Kidney tubule cell (primary cell): ENCODE measurements around the gene SOX10.

Experiments used
- DNase-seq: peaks from one replicate; pipeline ENCODE4 v3.0.0-alpha.2; 2018; ENCODE audit warnings: low spot score

Gene SOX10

DNA sequence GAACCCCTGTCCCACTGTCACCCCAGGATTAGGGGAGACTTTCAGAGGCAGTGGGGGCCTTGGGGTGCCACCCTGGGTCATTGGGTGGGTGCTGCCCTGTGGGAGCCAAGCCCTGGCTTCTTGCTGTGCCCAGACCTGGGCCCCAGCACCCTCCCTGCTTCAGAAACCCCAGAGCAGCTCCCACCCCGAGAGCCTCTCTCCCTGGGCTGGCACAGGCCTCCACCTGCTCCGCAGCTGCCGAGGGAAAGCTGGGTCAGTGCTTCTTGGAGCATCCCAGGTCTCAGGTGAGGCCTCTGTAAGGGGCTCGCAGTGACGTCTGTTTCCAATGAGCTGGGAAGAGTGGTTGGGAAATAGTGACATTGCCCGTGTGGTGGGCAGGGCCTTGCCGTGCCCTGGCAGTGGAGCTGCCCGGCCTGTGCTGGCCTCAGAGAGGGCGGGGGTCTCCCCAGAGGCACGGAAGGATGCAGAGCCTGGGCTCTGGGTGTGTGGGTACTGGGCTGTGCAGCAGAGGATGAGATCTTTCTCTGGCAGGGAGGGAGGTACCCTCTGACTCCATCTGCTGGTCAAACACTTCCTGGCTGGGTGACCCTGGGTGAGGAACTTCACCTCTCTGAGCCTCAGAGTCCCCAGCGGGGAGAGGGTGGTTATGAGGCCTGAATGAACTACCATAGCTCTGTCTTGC is 53.9 kb downstream of the SOX10 start:
- DNase-seq = peak; percentile 27

- no peak for DNase-seq
These were observed 55.0 kb downstream of the SOX10 start for GRCh38 chr22:37929390-37929789.

DNA sequence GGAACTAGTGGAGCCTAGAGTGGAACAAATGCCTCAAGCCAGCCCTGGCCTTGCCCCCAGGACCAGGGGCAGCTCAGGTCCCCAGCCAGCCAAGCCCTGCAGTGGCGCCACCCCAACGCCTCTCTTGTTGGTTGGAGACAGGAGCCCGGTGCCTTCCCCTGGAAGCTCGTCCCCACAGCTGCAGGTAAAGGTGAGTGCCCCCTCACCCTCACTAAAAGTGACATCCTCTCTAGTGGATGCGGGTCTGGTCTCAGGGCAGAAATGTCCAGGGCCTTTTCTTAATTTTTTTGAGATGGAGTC is 56.8 kb downstream of the SOX10 start:
- no peak for DNase-seq

DNA sequence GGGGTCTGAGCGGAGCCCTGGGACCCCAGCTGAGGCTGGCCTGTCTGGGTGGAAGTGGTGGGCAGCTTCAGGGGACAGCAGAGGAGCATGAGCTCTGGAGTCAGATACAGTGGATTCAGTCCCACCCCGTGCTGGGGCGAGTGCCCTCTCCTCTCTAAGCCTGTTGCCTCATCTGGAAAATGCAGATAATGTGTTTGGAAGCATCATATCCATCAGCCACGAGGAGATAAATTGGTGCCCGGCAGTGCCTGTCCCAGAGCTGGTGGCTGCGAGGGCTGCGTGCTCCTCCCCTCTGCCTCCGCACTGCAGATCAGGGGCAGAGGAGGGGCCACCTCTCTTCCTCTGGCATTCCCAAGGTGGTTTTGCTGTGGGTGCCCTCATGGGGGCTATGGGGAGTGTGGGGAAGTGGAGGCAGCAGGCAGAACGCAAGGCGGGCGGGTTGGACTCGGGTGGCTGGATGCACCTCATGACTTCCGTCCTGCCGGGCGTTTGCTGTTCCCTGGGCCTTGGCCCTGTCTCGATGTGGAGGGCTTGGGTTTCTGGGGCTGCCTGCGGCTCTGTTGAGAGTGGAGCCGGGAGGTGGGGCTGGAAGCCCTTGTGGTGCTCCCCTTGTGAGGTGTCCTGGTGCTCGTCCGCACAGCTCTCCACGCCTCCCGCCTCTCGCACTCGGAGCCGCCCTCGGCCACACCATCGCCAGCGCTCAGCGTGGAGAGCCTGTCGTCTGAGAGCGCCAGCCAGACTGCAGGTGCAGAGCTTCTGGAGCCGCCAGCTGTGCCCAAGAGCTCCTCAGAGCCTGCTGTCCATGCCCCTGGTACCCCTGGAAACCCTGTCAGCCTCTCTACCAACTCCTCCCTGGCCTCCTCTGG is 57.4 kb downstream of the SOX10 start:
- no peak for DNase-seq

GRCh38 chr22:37926358-37926757 is 58.0 kb downstream of the SOX10 start:
- no peak for DNase-seq

GRCh38 chr22:37925767-37926166 is 58.6 kb downstream of the SOX10 start:
- no peak for DNase-seq

DNA sequence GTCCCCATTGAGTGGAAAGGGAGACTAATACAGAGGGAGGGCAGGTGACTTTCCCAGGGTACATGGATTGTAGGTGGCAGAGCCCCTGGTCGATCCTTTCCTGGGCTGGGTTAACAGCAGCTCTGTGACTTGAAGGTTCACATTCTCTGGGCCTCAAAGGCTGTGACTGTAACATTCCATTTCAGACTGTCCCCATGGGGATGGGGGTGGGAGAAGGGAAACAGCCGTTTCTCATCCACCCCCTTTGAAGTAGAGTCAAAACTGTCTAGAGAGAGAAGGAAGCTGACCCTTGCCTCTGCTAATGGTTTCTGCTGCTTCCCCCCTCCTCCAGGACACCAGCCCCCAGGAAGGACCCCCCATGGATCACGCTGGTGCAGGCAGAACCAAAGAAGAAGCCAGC is 59.0 kb downstream of the SOX10 start:
- no peak for DNase-seq

- DNase-seq = no peak
These were observed 59.8 kb downstream of the SOX10 start for GRCh38 chr22:37924386-37925065.

DNA sequence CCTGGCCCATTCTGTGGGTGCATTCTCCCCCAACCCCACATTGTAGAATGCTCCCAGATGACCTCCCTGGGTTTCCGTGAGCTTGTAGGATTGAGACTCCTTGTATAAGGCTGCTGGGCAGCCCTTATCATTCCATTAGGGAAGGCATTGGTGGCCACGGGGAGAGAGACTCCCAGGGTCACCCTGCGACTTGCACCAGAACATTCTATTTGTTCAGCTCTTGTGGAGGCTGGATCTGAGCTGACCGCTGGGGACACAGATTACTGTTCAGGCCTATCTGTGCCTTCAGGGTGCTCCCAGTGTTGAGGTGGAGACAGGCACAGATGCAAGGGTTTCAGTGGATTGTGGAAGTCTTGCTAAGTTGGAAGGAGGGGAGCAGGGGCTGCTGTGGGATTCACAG is 60.4 kb downstream of the SOX10 start:
- DNase-seq = no peak
